Mucosa of rectum (tissue), 2 donors: ENCODE measurements around the gene AP5S1.
"Not testable (repeated sequence)": the region's sequence is repeated elsewhere in the genome, so short reads cannot be mapped to it uniquely, and the experiment has no call there.

Source experiments
- H3K27ac ChIP-seq, 2 donors: one replicate each; pipeline ENCODE4 v1.7.0; 2013; ENCODE audit warnings: inconsistent platforms in 2 of 2, low read depth in 2 of 2, low read length in 2 of 2
- H3K27me3 ChIP-seq, 2 donors: one replicate each; pipeline ENCODE4 v1.7.0; 2013; ENCODE audit warnings: low read length in 2 of 2; ENCODE audit not compliant: control insufficient read depth in 2 of 2, insufficient read depth in 2 of 2
- H3K36me3 ChIP-seq, 2 donors: one replicate each; pipeline ENCODE4 v1.7.0; 2013; ENCODE audit warnings: low read length in 2 of 2; ENCODE audit not compliant: control insufficient read depth in 2 of 2, insufficient read depth in 2 of 2
- H3K4me1 ChIP-seq, 2 donors: one replicate each; pipeline ENCODE4 v1.7.0; 2013; ENCODE audit warnings: low read length in 2 of 2, mild to moderate bottlenecking in 1 of 2; ENCODE audit not compliant: control insufficient read depth in 2 of 2, insufficient read depth in 2 of 2
- H3K4me3 ChIP-seq, 2 donors: one replicate each; pipeline ENCODE4 v1.7.0; 2013; ENCODE audit warnings: low read length in 2 of 2
- H3K9ac ChIP-seq, 2 donors: one replicate each; pipeline ENCODE4 v1.7.0; 2013; ENCODE audit warnings: low read length in 2 of 2, low read depth in 1 of 2, mild to moderate bottlenecking in 1 of 2
- H3K9me3 ChIP-seq, 2 donors: one replicate each; pipeline ENCODE4 v1.7.0; 2013; ENCODE audit warnings: low read length in 2 of 2; ENCODE audit not compliant: control insufficient read depth in 2 of 2
- donor health status: healthy.
- donor health status: Normal muscosa, but diverticular disease.

AP5S1 gene

DNA sequence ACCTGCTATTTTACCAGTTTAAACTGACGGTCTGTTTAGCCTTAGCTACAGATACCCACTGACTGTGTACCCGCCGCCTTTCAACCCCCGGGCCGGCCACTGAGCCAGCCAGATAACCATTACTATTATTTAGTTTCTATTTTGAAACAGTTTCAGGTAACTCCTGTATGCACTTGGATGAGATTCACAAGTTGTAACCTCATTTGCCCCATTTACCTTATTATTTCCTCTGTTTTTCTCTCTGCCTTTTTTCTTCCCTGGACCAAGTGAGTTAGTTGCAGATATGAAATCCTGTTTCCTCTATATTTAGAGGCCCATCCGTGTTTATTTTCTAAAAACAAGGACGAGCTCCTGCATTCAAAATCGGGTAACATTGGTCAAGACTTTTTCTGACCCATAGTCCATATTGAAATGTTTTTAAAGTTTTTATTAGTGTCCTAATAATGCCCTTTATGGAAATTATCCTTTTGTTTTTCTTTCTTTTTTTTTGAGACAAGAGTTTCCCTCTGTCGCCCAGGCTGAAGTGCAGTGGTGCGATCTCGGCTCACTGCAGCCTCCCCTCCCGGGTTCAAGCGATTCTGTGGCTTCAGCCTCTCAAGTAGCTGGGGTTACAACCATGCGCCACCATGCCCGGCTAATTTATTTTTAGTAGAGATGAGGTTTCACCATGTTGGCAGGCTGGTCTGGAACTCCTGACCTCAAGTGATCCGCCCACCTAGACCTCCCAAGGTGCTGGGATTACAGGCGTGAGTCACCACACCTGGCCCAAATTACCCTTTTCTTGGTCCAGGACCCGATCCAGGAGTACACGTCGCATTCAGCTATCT, 767 bp downstream of the AP5S1 start:
- Histone ChIP-seq H3K36me3 (peaks cover 18 to 33% of the 10 kb centered on the region in 2 donors), H3K27me3 (no peaks in the 10 kb centered on the region), H3K9ac (peak overlapping the region; percentile 96 to 98), H3K9me3 (no peaks in the 10 kb centered on the region), H3K27ac (peak overlapping the region; percentile 99 to 100), H3K4me3 (peak overlapping the region; percentile 89 to 93), H3K4me1 (peaks cover 20 to 23% of the 10 kb centered on the region in 2 donors)

DNA sequence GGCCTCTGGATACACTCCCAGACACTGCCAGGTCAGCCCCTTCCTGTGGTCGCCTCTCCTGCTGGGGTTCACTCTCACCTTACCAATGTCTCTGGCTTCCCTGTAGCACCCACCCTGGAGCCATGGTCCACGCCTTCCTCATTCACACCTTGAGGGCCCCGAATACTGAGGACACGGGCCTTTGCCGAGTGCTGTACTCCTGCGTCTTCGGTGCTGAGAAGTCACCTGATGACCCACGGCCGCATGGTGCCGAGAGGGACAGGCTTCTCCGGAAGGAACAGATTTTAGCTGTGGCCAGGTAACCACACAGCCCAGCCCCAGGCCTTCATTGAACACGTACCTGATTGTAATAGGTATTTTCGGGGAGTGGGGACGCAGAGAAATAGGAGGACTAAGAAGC, 1.6 kb downstream of the AP5S1 start:
- Histone ChIP-seq H3K36me3 (peaks cover 23 to 36% of the 10 kb centered on the region in 2 donors), H3K27ac (no peak overlapping the region), H3K4me1 (peaks cover 20 to 23% of the 10 kb centered on the region in 2 donors), H3K27me3 (no peaks in the 10 kb centered on the region), H3K9ac (no peak overlapping the region), H3K9me3 (no peaks in the 10 kb centered on the region), H3K4me3 (no peak overlapping the region)

DNA sequence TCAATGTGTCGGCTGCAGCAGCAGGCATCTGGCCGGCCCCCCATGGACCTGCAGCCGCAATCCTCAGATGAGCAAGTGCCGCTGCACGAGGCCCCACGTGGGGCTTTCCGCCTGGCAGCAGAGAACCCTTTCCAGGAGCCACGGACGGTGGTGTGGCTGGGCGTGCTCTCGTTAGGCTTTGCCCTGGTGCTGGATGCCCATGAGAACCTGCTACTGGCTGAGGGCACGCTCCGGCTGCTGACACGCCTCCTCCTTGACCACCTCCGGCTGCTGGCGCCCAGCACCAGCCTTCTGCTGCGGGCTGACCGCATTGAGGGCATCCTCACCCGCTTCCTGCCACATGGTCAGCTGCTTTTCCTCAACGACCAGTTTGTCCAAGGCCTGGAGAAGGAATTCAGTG, 3.5 kb downstream of the AP5S1 start:
- Histone ChIP-seq H3K9ac (no peak overlapping the region), H3K27me3 (no peaks in the 10 kb centered on the region), H3K9me3 (no peaks in the 10 kb centered on the region), H3K4me1 (peaks cover 12 to 17% of the 10 kb centered on the region in 2 donors), H3K4me3 (no peak overlapping the region), H3K27ac (no peak overlapping the region), H3K36me3 (peaks cover 23 to 36% of the 10 kb centered on the region in 2 donors)

DNA sequence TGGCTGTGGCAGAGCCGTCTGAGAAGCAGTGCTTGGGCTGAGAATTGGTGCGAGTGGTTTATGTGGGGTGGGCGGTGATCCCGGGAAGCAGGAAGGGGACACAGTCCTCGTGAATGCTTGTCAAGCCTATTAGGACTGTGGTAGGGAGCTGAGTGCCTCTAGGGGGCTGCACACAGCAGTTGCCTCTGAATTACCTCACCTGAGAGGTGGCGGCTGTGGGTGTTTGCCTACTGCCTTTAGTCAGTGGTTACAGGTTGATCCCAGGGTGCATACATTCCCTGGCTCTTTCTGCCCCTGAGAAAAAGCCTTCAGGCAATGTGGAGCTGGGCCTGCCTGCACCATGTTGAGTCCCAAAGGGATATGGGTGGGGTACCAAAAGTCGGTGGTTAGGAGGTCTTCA, 5.2 kb downstream of the AP5S1 start:
- Histone ChIP-seq H3K36me3 (peaks cover 23 to 36% of the 10 kb centered on the region in 2 donors), H3K9ac (no peak overlapping the region), H3K4me3 (no peak overlapping the region), H3K9me3 (no peaks in the 10 kb centered on the region), H3K27ac (no peak overlapping the region), H3K27me3 (no peaks in the 10 kb centered on the region), H3K4me1 (peaks cover 3 to 9% of the 10 kb centered on the region in 2 donors)

DNA sequence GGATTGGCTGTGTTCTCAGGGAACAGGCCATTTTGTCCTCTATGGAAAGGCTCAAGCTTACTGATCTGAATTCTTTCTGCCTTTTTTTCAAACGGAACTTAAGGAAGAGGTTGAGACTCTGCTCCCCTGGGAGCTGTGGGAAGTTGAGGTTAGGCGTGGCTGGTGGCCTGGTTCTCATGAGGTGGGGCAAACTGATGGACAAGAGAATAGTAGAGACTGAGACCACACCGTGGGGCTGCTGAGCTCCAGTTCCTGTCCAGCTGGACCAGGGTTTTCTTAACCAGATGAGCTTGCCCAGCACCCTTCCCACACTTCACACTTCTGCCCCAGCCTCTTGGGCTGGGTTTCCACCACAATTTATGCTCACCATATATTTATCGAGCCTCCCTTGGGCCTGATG, 6.1 kb downstream of the AP5S1 start:
- Histone ChIP-seq H3K27me3 (no peaks in the 10 kb centered on the region), H3K9me3 (no peaks in the 10 kb centered on the region), H3K27ac (no peak overlapping the region), H3K36me3 (peaks cover 23 to 36% of the 10 kb centered on the region in 2 donors), H3K4me3 (no peak overlapping the region), H3K4me1 (peaks cover 2 to 4% of the 10 kb centered on the region in 2 donors), H3K9ac (no peak overlapping the region)

DNA sequence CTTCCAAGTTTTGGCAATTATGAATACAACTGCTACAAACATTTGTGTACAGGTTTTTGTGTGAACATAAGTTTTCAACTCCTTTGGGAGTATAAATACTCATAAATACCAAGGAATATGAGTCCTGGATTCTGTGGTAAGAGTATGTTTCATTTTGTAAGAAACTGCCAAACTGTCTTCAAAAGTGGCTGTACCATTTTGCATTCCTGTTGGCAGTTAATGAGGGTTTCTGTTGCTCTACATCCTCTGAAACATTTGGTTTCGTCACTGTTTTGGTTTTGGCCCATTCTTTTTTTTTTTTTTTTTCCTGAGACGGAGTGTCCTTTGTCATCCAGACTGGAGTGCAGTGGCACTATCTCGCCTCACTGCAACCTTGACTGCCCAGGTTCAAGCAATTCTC, 8.5 kb downstream of the AP5S1 start:
- Histone ChIP-seq H3K4me1 (no peaks in the 10 kb centered on the region), H3K9ac (no peak overlapping the region), H3K27me3 (no peaks in the 10 kb centered on the region), H3K4me3 (no peak overlapping the region), H3K36me3 (peaks cover 17 to 18% of the 10 kb centered on the region in 2 donors), H3K27ac (no peak overlapping the region), H3K9me3 (no peaks in the 10 kb centered on the region)

DNA sequence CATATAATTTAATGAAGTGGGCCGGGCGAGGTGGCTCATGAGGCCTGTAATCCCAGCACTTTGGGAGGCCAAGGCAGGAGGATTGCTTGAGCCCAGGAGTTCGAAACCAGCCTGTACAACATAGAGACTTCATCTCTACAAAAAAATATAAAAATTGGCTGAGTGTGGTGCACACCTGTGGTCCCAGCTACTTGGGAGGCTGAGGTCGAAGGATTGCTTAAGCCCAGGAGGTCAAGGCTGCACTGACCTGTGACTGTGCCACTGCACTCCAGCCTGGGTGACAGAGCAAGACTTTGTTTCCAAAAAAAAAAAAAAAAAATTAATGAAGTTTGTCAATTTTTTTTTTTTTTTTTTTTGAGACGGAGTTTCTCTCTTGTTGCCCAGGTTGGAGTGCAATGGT, 9.5 kb downstream of the AP5S1 start:
- not testable (repeated sequence) for H3K36me3 ChIP-seq, H3K27ac ChIP-seq, H3K4me1 ChIP-seq, H3K4me3 ChIP-seq, H3K9me3 ChIP-seq, H3K27me3 ChIP-seq, H3K9ac ChIP-seq

DNA sequence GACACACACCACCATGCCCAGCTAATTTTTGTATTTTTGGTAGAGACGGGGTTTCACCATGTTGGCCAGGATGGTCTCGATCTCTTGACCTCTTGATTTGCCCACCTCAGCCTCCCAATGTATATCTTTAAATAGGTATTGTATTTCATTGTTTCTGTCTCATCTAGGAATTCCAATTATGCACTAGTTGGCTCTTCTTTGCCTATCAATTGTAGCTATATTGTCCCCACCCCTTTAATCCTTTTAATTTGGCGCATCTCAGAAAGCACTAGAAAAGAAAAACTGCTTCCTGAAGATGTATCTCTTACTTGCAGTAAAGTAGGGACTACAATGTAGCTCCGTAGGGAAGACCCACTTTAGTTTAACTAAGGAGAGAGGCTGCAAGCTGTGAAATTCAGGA, 15.8 kb downstream of the AP5S1 start:
- no peaks in the 10 kb centered on the region for H3K4me1 ChIP-seq
- H3K9me3 ChIP-seq = no peaks in the 10 kb centered on the region
- H3K4me3 ChIP-seq = no peak overlapping the region
- no peak overlapping the region for H3K27ac ChIP-seq
- H3K27me3 ChIP-seq = no peaks in the 10 kb centered on the region
- H3K36me3 ChIP-seq = peaks cover 0 to 3% of the 10 kb centered on the region in 2 donors
- no peak overlapping the region for H3K9ac ChIP-seq

DNA sequence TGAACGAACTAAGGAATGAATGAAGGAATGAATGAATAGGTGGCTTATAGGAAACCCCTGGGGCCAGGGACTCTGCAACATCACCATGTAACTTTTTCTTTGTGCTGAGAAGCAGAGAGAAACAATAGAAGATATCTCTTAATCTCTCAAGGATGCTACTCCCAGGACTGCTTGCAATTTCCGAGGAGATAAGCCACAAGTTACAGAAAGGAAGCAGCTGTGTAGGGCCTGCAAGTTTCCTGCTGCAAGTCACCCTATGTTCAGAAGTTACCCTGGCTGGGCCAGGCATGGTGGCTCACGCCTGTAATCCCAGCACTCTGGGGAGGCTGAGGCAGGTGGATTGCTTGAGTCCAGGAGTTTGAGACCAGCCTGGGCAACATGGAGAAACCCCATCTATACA, 19.0 kb downstream of the AP5S1 start:
- Histone ChIP-seq H3K9me3 (no peaks in the 10 kb centered on the region), H3K4me3 (no peak overlapping the region), H3K4me1 (peaks cover 6 to 12% of the 10 kb centered on the region in 2 donors), H3K9ac (no peak overlapping the region), H3K36me3 (peaks cover 0 to 3% of the 10 kb centered on the region in 2 donors), H3K27me3 (no peaks in the 10 kb centered on the region), H3K27ac (no peak overlapping the region)

DNA sequence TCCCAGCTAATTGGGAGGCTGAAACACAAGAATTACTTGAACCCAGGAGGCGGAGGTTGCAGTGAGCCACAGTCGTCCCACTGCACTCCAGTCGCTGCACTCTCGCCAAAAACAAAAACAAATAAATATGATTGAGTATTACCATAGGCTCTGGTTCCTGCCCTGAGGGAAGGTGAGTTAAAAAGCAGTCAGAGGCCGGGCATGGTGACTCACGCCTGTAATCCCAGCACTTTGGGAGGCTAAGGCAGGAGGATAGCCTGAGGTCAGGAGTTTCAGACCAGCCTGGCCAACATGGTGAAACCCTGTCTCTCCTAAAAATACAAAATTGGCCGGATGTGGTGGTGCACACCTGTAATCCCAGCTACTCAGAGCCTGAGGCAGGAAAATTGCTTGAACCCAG, 19.9 kb downstream of the AP5S1 start:
- peaks cover 6 to 13% of the 10 kb centered on the region in 2 donors for H3K4me1 ChIP-seq
- H3K27ac ChIP-seq, H3K9ac ChIP-seq, H3K36me3 ChIP-seq, H3K9me3 ChIP-seq, H3K27me3 ChIP-seq, H3K4me3 ChIP-seq: not testable (repeated sequence)
